Activated CD4-positive, alpha-beta memory T cell treated with anti-CD3 and anti-CD28 coated beads for 36 hours (primary cell): ENCODE results near the gene TMEM198. TPM values are rescaled to one million over a fixed set of nuclear protein-coding genes. Genes with fewer than 3 reads are reported as not detected.
A peak's percentile ranks its signal among the peaks of the same experiment; 100 is the strongest.

Source experiments
- CTCF ChIA-PET: fragments of 350-600 bp; sonication (Branson Sonifier 250); formaldehyde crosslinking; loops from one replicate; lab custom pipeline; 2021; ENCODE audit warnings: antibody characterized with exemption, inconsistent platforms; lab: Charles Lee
- POLR2A ChIA-PET: fragments of 350-600 bp; sonication (Branson Sonifier 250); formaldehyde crosslinking; loops from one replicate; lab custom pipeline; 2021; ENCODE audit warnings: antibody characterized with exemption; lab: Charles Lee
- DNase-seq: peaks from one replicate; pipeline ENCODE4 v3.0.0-alpha.2; 2020
- H3K27ac Mint-ChIP-seq: one replicate; pipeline ENCODE4 v1.8.0; 2021; ENCODE audit warnings: mixed read lengths
- H3K27me3 Mint-ChIP-seq: one replicate; pipeline ENCODE4 v1.8.0; 2021; ENCODE audit warnings: mixed read lengths
- H3K36me3 Mint-ChIP-seq: one replicate; pipeline ENCODE4 v1.8.0; 2021; ENCODE audit warnings: mixed read lengths
- H3K4me1 Mint-ChIP-seq: one replicate; pipeline ENCODE4 v1.8.0; 2021; ENCODE audit warnings: low read depth, mixed read lengths
- H3K4me3 Mint-ChIP-seq: one replicate; pipeline ENCODE4 v1.8.0; 2021; ENCODE audit warnings: mild to moderate bottlenecking, mixed read lengths
- H3K9me3 Mint-ChIP-seq: one replicate; pipeline ENCODE4 v1.8.0; 2021; ENCODE audit warnings: mixed read lengths
- intact Hi-C: fragments of 100-400 bp; cut with micrococcal nuclease; formaldehyde crosslinking; loops from one replicate; pipeline ENCODE4 v1.15.1; 2023
- total RNA-seq, 2 experiments: library from RNA; stranded (reverse); gene quantifications; one replicate each; pipeline ENCODE4 v1.2.3, GENCODE V29; 2021

TMEM198 gene, protein sequence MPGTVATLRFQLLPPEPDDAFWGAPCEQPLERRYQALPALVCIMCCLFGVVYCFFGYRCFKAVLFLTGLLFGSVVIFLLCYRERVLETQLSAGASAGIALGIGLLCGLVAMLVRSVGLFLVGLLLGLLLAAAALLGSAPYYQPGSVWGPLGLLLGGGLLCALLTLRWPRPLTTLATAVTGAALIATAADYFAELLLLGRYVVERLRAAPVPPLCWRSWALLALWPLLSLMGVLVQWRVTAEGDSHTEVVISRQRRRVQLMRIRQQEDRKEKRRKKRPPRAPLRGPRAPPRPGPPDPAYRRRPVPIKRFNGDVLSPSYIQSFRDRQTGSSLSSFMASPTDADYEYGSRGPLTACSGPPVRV
- total RNA-seq, result 1 to 10 TPM; 2.6 to 4.4 TPM

DNA sequence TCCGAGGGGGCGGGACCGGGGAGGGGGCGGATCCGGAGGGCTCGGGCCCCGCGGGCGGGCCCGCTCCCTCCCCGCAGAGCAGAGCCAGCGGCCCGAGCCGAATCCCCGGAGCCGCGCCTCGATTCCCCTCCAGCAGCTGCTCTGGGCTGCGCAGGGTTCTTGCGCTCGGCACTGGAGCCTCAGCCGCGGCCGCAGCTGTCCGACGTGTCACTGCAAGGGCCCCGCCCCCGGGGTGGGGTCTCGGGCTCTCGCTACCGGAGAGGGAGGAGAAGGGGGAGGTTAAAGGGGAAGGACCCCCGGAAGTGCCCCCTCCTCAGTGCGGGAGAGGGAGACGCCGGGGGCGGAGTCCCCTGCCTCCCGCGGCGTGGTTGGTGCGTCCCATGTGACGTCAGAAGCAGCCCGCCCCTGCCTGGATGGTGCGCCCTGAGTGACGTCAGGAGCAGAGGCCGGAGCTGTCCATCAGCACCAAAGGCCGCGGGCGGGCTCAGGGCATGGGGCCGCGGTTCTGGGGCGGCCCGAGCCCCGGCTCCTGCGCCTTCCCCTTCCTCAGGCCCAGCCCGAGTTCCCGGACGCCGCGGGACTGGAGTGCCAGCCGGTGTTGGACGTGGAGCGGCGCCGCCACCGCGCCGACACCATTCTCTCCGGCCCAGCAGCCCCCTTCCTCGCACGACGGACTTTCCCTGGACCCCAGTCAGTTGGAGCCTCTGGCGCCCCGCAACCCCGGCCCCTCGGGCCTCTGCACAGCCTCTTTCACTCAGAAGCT, at the start of gene TMEM198, which contains the start of gene CHPF:
TMEM198 (plus strand) TSS at position 433 of the 763 bp plus-strand sequence. CDS start 700 bp downstream, outside the sequence.
CHPF (minus strand) TSS at position 214 of the 763 bp plus-strand sequence. CDS start 271 bp downstream, outside the sequence.
- peaks cover 17% of the 10 kb centered on the region for H3K36me3 Mint-ChIP-seq
- ChIA-PET CTCF (interaction anchor here (0.9 to 6.6 kb wide), 11 partner anchors 9 to 145 kb away, joined by 3 to 73 read pairs (median 5); partner anchors contain the start of genes GMPPA and STK11IP), POLR2A (interaction anchor here (0.6 to 1.4 kb wide), 6 partner anchors 8 to 156 kb away, joined by 3 to 8 read pairs (median 4); partner anchors contain the start of genes DNPEP and STK11IP)
- H3K27ac Mint-ChIP-seq, result peak within 1 kb of the TSS; percentile 65
- H3K4me1 Mint-ChIP-seq, result peaks cover 22% of the 10 kb centered on the region
- intact Hi-C loops, result loop anchor here (1.0 to 10.0 kb wide), 5 partner anchors 9 to 369 kb away; partner anchors contain the start of genes CNPPD1, GMPPA, RETREG2 and SLC23A3
- peak; percentile 98 for DNase-seq
- peaks cover 5% of the 10 kb centered on the region for H3K27me3 Mint-ChIP-seq
- H3K9me3 Mint-ChIP-seq, result no peaks in the 10 kb centered on the region
- peak within 1 kb of the TSS; percentile 92 for H3K4me3 Mint-ChIP-seq

DNA sequence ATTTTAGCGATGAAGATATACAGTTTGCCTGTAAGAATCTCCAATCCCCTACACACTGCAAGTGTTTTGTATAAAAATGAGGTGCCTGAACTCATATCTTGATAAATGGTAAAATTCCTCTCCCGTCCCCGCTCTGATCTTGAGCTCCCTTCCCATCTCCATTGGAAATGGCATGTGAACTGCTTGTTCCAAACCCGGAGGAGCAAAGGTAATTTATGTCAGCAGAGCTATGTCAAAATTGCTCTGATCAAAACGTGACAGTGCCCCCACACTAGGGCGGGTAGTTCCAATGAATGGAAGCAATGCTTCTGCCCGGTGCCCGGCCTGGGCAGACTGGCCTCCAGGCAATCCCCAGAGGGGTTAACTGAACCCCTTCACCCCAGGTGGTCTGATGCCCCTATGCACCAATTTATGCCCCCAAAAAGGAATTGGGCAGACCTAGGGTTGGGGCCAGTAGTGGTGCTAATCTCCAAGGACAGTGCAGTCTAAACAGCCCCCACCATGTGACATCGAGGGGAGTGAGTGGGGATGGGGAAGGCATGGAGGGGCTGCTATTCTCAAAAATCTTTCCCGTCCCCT, 48.8 kb upstream of the TMEM198 start:
- H3K9me3 Mint-ChIP-seq, result no peaks in the 10 kb centered on the region
- CTCF ChIA-PET, result interaction anchor here (0.7 to 10.7 kb wide), 21 partner anchors 9 to 196 kb away, joined by 3 to 277 read pairs (median 5); partner anchors contain the start of genes CHPF, OBSL1 and TMEM198
- POLR2A ChIA-PET, result no interaction called here
- DNase-seq, result no peak
- H3K36me3 Mint-ChIP-seq, result no peaks in the 10 kb centered on the region
- H3K4me3 Mint-ChIP-seq, result no peak overlapping the region
- H3K4me1 Mint-ChIP-seq, result peaks cover 31% of the 10 kb centered on the region
- H3K27ac Mint-ChIP-seq, result no peak overlapping the region
- intact Hi-C loops, result loop anchor here (5.0 kb wide), 1 partner anchor 53 kb away; no protein-coding TSS in a partner anchor
- peaks cover 50% of the 10 kb centered on the region for H3K27me3 Mint-ChIP-seq

DNA sequence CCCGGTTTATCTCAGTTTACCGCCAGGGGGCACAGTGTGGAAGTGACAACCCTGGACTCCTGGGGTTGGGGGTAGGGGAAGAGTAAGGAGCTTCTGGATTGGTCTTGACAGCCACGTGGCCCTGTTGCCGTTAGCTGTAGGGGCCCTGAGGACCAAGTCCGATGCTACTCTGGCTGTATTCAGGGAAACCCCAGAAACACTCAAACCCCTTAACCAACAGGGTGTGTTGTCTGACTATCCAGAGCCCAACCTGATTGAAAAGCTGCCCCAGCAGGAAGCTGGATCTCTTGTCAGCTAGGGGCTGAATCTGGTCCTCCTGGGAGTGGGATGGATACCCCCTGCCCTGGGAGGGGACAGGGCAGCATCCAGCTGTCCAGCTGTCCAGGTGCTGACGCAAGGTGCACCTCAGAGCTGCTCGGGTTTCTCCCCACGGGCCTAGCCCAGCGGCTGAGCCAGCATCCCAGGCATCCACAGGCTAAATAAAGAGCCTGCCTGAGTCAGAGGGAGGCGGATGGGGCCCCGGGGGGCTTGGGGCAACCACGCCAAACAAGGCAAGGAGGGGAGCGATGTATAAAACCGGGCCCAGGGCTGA, 48.2 kb upstream of the TMEM198 start:
- ChIA-PET CTCF (interaction anchor here (0.6 to 10.7 kb wide), 25 partner anchors 10 to 224 kb away, joined by 3 to 277 read pairs (median 5); partner anchors contain the start of genes CHPF, OBSL1 and TMEM198), POLR2A (no interaction called here)
- peaks cover 35% of the 10 kb centered on the region for H3K4me1 Mint-ChIP-seq
- H3K4me3 Mint-ChIP-seq, result no peak overlapping the region
- peak; percentile 71 for DNase-seq
- H3K9me3 Mint-ChIP-seq, result no peaks in the 10 kb centered on the region
- intact Hi-C loops, result loop anchor here (5.0 kb wide), 1 partner anchor 53 kb away; no protein-coding TSS in a partner anchor
- peaks cover 50% of the 10 kb centered on the region for H3K27me3 Mint-ChIP-seq
- H3K27ac Mint-ChIP-seq, result no peak overlapping the region
- no peaks in the 10 kb centered on the region for H3K36me3 Mint-ChIP-seq

DNA sequence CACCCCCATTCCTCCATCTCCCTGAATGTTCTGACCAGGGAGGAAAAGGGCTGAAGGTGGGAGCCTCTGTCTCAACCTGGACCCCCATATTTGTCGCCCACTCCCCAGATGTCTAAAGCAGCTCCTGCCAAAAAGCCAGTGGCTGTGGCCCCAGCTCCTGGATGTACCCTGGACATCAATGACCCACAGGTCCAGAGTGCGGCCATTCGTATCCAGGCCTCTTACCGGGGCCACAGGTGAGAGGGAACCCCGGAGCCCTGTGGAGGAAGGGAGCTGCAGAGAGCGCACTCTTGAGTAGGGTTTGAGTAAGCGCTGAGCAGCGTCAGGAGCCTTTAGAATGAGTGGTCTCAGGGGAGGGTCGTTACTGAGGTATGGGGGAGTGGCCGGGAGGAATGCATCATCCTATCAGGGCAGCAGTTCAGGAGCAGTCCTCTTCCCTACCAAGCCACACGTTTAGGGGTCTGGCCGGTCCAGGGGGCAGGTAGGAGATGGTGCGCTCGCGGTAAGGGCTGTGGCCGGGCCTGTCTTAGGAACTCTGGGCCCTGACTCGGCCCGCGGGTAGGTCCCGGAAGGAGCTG, 47.5 kb upstream of the TMEM198 start:
- Mint-ChIP-seq H3K4me3 (peak overlapping the region; percentile 18), H3K36me3 (peaks cover 2% of the 10 kb centered on the region), H3K9me3 (no peaks in the 10 kb centered on the region), H3K27ac (no peak overlapping the region), H3K4me1 (peaks cover 35% of the 10 kb centered on the region), H3K27me3 (peaks cover 50% of the 10 kb centered on the region)
- ChIA-PET CTCF (interaction anchor here (0.7 to 10.7 kb wide), 17 partner anchors 10 to 149 kb away, joined by 3 to 277 read pairs (median 5); partner anchors contain the start of genes ASIC4, CHPF and TMEM198), POLR2A (interaction anchor here (1.1 kb wide), 1 partner anchor 26 kb away, joined by 4 read pairs; no protein-coding TSS in a partner anchor)
- DNase-seq, result no peak
- intact Hi-C loops, result loop anchor here (5.0 kb wide), 1 partner anchor 54 kb away; no protein-coding TSS in a partner anchor

DNA sequence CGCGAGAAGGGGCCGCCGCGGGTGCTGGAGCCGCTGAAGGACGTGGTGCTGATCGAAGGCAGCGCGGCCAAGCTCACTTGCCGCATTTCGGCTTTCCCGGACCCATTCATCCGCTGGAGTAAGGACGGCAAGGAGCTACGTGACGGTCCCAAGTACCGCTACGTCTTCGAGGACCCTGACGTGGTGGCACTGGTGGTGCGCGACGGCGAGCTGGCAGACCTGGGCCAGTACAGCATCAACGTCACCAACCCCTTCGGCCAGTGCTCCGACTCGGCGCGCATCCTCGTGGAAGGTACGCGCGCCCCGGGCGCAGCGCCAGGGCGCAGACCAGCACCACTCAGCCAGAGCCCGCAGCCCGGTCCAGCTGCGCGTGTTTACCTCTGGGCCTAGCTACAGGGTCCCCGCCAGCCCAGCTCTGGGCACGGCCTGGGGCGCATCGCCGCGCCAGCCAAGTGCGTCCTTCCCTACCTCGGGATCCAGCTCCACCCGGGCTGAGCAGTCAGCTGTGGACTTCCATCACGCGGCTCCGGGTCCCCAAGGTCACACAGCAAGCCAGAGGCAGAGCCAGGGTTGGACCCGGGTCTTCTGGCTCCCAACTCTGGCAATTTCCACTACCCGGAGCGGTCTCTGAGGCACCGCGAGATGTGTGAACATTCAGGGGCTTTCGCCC, 46.9 kb upstream of the TMEM198 start:
- intact Hi-C loops, result loop anchor here (5.0 kb wide), 1 partner anchor 55 kb away; no protein-coding TSS in a partner anchor
- ChIA-PET CTCF (interaction anchor here (0.7 to 10.7 kb wide), 10 partner anchors 11 to 148 kb away, joined by 3 to 277 read pairs (median 14); partner anchors contain the start of genes ASIC4, CHPF and TMEM198), POLR2A (interaction anchor here (1.1 kb wide), 1 partner anchor 25 kb away, joined by 4 read pairs; no protein-coding TSS in a partner anchor)
- Mint-ChIP-seq H3K4me3 (peak overlapping the region; percentile 83), H3K4me1 (peaks cover 38% of the 10 kb centered on the region), H3K9me3 (no peaks in the 10 kb centered on the region), H3K27me3 (peaks cover 50% of the 10 kb centered on the region), H3K36me3 (peaks cover 3% of the 10 kb centered on the region), H3K27ac (no peak overlapping the region)
- DNase-seq, result no peak

DNA sequence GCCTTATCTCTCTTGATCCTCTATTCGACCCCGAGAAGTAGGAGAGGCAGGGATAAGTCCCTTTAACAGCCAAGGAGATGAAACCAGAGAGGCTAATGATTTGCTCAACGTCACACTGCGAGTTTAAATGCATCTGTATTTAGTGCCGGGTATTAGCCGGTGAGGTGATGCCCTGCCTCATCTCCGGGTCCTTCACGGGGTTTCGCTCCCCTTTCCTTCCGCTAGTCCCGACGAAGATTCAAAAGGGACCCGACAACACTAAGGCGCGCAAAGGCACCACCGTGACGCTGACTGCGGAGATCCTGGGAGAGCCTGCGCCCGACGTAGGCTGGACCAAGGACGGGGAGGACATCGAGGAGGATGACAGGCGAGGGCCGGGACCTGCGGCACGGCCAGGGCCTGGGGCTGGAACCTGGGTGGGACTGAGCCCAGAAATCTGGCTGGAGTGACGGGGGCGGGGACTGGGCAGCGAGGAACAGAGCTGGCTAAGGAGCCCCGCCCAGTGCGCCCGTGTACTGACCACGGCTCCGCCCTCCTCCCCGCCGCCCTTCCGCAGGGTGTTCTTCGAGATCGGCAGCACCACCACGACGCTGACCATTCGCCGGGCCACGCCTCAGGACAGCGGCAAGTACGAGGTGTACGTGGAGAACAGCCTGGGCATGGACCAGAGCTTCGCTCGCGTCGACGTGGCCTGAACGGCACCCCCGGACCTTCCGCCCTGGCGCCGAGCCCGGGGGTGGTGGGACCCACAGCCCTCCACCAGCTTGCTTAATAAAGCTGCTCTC, 46.1 kb upstream of the TMEM198 start:
- CTCF ChIA-PET, result interaction anchor here (1.0 to 10.7 kb wide), 10 partner anchors 12 to 109 kb away, joined by 3 to 277 read pairs (median 6); partner anchors contain the start of genes ASIC4, CHPF and TMEM198
- POLR2A ChIA-PET, result interaction anchor here (1.0 to 1.7 kb wide), 5 partner anchors 15 to 110 kb away, joined by 3 to 6 read pairs (median 5); partner anchors contain the start of genes CHPF, DNPEP, STK11IP and TMEM198
- H3K27ac Mint-ChIP-seq, result no peak overlapping the region

DNA sequence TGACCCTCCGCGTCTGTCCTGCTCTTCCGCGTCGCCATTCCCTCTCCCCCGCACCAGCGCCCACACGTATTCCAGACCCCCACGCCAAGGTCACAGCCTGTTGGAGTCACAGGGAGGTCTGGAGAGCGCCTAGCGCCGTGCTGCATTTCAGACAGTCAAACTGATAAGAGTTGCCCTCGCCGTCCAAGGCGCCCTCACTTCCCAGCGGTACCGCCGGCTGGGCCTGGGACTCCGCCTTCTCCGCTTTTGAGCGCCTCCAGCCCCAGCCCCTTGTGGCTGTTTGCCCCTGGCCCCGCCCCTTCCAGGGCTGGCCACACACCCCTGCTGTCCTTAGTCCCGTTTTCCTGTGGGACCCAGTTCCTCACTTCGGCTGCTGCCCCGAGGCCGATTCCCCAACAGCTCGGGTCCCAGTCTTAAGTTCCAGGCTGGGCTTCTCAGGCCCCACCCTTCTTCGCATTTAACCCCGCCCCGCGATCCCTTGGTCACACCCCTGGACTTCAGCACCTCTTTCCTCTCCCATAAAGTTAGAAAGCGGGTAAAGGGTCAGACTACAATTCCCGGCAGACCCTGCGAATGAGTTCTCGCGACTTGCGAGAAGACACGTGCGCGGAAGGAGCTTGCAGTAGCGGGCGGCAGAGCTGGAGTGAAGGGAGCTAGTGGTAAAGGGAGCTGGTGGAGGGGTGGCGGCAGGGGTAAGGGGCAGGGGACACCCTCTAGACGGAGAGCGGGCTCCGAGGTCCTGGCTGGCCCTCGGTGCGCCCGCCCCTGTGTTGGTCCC, 45.4 kb upstream of the TMEM198 start, which contains the start of gene GMPPA:
GMPPA (plus strand) TSS at position 612 of the 778 bp plus-strand sequence. CDS start 1,085 bp downstream, outside the sequence.
- ChIA-PET CTCF (interaction anchor here (0.6 to 10.7 kb wide), 12 partner anchors 11 to 622 kb away, joined by 3 to 277 read pairs (median 4); partner anchors contain the start of genes CHPF and TMEM198), POLR2A (interaction anchor here (0.6 to 1.7 kb wide), 7 partner anchors 16 to 281 kb away, joined by 3 to 6 read pairs (median 4); partner anchors contain the start of genes CHPF, DNPEP, STK11IP and TMEM198)
- peak; percentile 97 for DNase-seq
- H3K27ac Mint-ChIP-seq, result peak within 1 kb of the TSS; percentile 72
- H3K27me3 Mint-ChIP-seq, result peaks cover 41% of the 10 kb centered on the region
- H3K36me3 Mint-ChIP-seq, result peaks cover 4% of the 10 kb centered on the region
- H3K4me1 Mint-ChIP-seq, result peaks cover 38% of the 10 kb centered on the region
- H3K9me3 Mint-ChIP-seq, result no peaks in the 10 kb centered on the region
- peak within 1 kb of the TSS; percentile 83 for H3K4me3 Mint-ChIP-seq
- intact Hi-C loops, result loop anchor here (1.0 to 5.0 kb wide), 8 partner anchors 11 to 110 kb away; partner anchors contain the start of genes CHPF and STK11IP

More for the DNA sequence above, 46.1 kb upstream of the TMEM198 start:
- peak; percentile 51 for DNase-seq
- no peaks in the 10 kb centered on the region for H3K9me3 Mint-ChIP-seq
- H3K4me3 Mint-ChIP-seq, result peak overlapping the region; percentile 83
- intact Hi-C loops, result loop anchor here (1.0 to 5.0 kb wide), 8 partner anchors 12 to 109 kb away; partner anchors contain the start of genes CHPF and STK11IP
- peaks cover 38% of the 10 kb centered on the region for H3K4me1 Mint-ChIP-seq
- peaks cover 46% of the 10 kb centered on the region for H3K27me3 Mint-ChIP-seq
- peaks cover 3% of the 10 kb centered on the region for H3K36me3 Mint-ChIP-seq

DNA sequence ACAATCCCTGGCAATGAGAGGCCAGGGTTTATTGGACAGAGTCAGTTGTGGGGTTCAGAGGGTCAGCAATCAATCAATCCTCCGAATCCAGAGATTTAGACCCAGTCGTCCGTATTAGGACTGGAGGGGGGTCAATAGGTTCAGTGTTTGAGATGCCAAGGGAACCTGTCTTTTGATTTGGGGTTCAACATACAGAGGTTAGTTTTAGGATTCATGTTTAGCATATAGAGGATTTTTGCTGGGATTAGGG, 44.8 kb upstream of the TMEM198 start:
- POLR2A ChIA-PET, result interaction anchor here (1.1 to 1.7 kb wide), 5 partner anchors 17 to 111 kb away, joined by 3 to 6 read pairs (median 5); partner anchors contain the start of genes DNPEP and STK11IP
- H3K27me3 Mint-ChIP-seq, result peaks cover 37% of the 10 kb centered on the region
- peaks cover 7% of the 10 kb centered on the region for H3K36me3 Mint-ChIP-seq
- peaks cover 38% of the 10 kb centered on the region for H3K4me1 Mint-ChIP-seq
- intact Hi-C loops, result loop anchor here (2.0 to 5.0 kb wide), 2 partner anchors 22 to 57 kb away; no protein-coding TSS in a partner anchor
- peak overlapping the region; percentile 72 for H3K27ac Mint-ChIP-seq
- no peak for DNase-seq
- peak overlapping the region; percentile 83 for H3K4me3 Mint-ChIP-seq
- CTCF ChIA-PET, result interaction anchor here (0.8 to 10.7 kb wide), 10 partner anchors 11 to 623 kb away, joined by 3 to 277 read pairs (median 4); partner anchors contain the start of genes CHPF and TMEM198
- H3K9me3 Mint-ChIP-seq, result no peaks in the 10 kb centered on the region
